ENCODE results near the gene XKR3.

- TF ChIP-seq CTCF (IDR thresholded peaks at IDR 0.05; ENCODE audit: low read depth, low read length) (no peak), POLR2A (IDR thresholded peaks at IDR 0.05; ENCODE audit: extremely low read depth, insufficient read length) (no peak), MYC (IDR thresholded peaks at IDR 0.05; ENCODE audit: low read depth, low read length) (no peak)
- TF ChIP-seq, protein P1, sequence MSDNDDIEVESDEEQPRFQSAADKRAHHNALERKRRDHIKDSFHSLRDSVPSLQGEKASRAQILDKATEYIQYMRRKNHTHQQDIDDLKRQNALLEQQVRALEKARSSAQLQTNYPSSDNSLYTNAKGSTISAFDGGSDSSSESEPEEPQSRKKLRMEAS (IDR thresholded peaks at IDR 0.05; ENCODE audit: low read depth, low read length): no peak
These were observed 47.8 kb downstream of the XKR3 start for GRCh38 chr22:16777284-16777924.
